ENCODE results near the gene SHISA2. TPM values are rescaled to one million over a fixed set of nuclear protein-coding genes. Genes with fewer than 3 reads are reported as not detected.

The SHISA2 gene
- total RNA-seq, 4 donors from 2014 or later: 0.24 to 6.0 (median 0.29) TPM; not detected in 1

- no peak for TF ChIP-seq POLR2A (IDR thresholded peaks at IDR 0.05)
- TF ChIP-seq, protein P1, sequence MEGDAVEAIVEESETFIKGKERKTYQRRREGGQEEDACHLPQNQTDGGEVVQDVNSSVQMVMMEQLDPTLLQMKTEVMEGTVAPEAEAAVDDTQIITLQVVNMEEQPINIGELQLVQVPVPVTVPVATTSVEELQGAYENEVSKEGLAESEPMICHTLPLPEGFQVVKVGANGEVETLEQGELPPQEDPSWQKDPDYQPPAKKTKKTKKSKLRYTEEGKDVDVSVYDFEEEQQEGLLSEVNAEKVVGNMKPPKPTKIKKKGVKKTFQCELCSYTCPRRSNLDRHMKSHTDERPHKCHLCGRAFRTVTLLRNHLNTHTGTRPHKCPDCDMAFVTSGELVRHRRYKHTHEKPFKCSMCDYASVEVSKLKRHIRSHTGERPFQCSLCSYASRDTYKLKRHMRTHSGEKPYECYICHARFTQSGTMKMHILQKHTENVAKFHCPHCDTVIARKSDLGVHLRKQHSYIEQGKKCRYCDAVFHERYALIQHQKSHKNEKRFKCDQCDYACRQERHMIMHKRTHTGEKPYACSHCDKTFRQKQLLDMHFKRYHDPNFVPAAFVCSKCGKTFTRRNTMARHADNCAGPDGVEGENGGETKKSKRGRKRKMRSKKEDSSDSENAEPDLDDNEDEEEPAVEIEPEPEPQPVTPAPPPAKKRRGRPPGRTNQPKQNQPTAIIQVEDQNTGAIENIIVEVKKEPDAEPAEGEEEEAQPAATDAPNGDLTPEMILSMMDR (IDR thresholded peaks at IDR 0.05): no peak
- Histone ChIP-seq H3K4me3 (no peak overlapping the region), H3K4me1 (peaks cover 0 to 13% of the 10 kb centered on the region in 2 donors), H3K27ac (no peak overlapping the region), H3K36me3 (no peaks in the 10 kb centered on the region), H3K27me3 (peaks cover 0 to 11% of the 10 kb centered on the region in 2 donors), H3K9me3 (no peaks in the 10 kb centered on the region)
- intact Hi-C loops (cut with DNase I; ENCODE audit: low total_unique reads): no loop called here
- no peak for DNase-seq
These were observed 3.1 kb upstream of the SHISA2 start for GRCh38 chr13:26054896-26055295.

DNA sequence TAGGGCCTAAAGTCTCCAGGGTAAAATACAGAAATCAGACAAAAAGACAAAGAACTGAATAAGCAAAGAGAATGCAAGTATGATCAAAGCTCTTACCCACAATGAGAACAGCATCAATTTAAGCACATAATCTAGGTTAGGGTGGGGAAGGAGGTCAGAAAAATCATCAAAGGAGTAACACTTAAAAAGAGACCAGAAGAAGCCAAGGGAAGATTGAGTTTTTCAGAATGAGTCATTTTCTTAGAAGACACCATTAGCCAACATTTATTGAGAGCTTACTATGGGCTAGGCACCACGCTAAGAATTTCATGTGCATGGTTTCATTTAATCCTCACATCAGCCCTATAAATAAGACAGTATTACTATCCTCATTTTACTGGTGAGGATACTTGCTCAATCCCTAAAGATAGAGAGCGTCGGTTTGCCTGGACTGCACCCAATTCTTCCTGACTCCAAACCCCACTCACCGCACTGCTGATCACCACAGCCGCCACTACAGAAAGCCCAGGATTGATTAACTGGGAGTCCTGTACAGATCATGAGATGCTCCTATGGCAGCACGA lies 1.7 kb upstream of the SHISA2 start:
- Histone ChIP-seq H3K4me1 (peaks cover 0 to 13% of the 10 kb centered on the region in 2 donors), H3K27me3 (peaks cover 0 to 25% of the 10 kb centered on the region in 2 donors), H3K9me3 (no peaks in the 10 kb centered on the region), H3K4me3 (no peak overlapping the region), H3K36me3 (no peaks in the 10 kb centered on the region), H3K27ac (no peak overlapping the region)
- intact Hi-C loops (cut with DNase I; ENCODE audit: low total_unique reads): no loop called here
- TF ChIP-seq, protein P1 (IDR thresholded peaks at IDR 0.05): no peak
- TF ChIP-seq POLR2A (IDR thresholded peaks at IDR 0.05): no peak
- DNase-seq: no peak

GRCh38 chr13:26052337-26052736 lies 521 bp upstream of the SHISA2 start:
- no peak for DNase-seq
- Histone ChIP-seq H3K27me3 (peaks cover 0 to 37% of the 10 kb centered on the region in 2 donors), H3K27ac (no peak overlapping the region), H3K36me3 (no peaks in the 10 kb centered on the region), H3K9me3 (no peaks in the 10 kb centered on the region), H3K4me1 (peaks cover 0 to 13% of the 10 kb centered on the region in 2 donors), H3K4me3 (no peak overlapping the region)
- TF ChIP-seq, protein P1 (IDR thresholded peaks at IDR 0.05): no peak
- TF ChIP-seq POLR2A (IDR thresholded peaks at IDR 0.05): no peak
- intact Hi-C loops (cut with DNase I; ENCODE audit: low total_unique reads): no loop called here

- no peaks in the 10 kb centered on the region for H3K36me3 ChIP-seq
- no peaks in the 10 kb centered on the region for H3K9me3 ChIP-seq
- H3K4me3 ChIP-seq: peak overlapping the region in 1 of 2 donors; percentile 15
- no peak for DNase-seq
- no peak overlapping the region for H3K27ac ChIP-seq
- TF ChIP-seq, protein P1 (IDR thresholded peaks at IDR 0.05): no peak
- no peak for TF ChIP-seq POLR2A (IDR thresholded peaks at IDR 0.05)
- H3K4me1 ChIP-seq: peaks cover 0 to 13% of the 10 kb centered on the region in 2 donors
- intact Hi-C loops (cut with DNase I; ENCODE audit: low total_unique reads): no loop called here
- H3K27me3 ChIP-seq: peaks cover 0 to 41% of the 10 kb centered on the region in 2 donors
These were observed 572 bp downstream of the SHISA2 start for GRCh38 chr13:26051231-26051656.

GRCh38 chr13:26050568-26051230 lies 1.1 kb downstream of the SHISA2 start:
- no peak overlapping the region for H3K27ac ChIP-seq
- H3K36me3 ChIP-seq: no peaks in the 10 kb centered on the region
- peaks cover 0 to 43% of the 10 kb centered on the region in 2 donors for H3K27me3 ChIP-seq
- no peak for DNase-seq
- no peaks in the 10 kb centered on the region for H3K9me3 ChIP-seq
- no peak overlapping the region for H3K4me3 ChIP-seq
- TF ChIP-seq, protein P1 (IDR thresholded peaks at IDR 0.05): no peak
- TF ChIP-seq POLR2A (IDR thresholded peaks at IDR 0.05): no peak
- intact Hi-C loops (cut with DNase I; ENCODE audit: low total_unique reads): no loop called here
- peaks cover 0 to 13% of the 10 kb centered on the region in 2 donors for H3K4me1 ChIP-seq
